Measurements from ENCODE around the gene CLK3. TPM values are rescaled to one million over a fixed set of nuclear protein-coding genes. Genes with fewer than 3 reads are reported as not detected.

The CLK3 gene
- total and polyA plus RNA-seq, 2 of the 13 experiments (the other 11 are each of a cell fraction or from before 2014, with no cell fraction given) = 41.5 to 82.0 TPM

DNA sequence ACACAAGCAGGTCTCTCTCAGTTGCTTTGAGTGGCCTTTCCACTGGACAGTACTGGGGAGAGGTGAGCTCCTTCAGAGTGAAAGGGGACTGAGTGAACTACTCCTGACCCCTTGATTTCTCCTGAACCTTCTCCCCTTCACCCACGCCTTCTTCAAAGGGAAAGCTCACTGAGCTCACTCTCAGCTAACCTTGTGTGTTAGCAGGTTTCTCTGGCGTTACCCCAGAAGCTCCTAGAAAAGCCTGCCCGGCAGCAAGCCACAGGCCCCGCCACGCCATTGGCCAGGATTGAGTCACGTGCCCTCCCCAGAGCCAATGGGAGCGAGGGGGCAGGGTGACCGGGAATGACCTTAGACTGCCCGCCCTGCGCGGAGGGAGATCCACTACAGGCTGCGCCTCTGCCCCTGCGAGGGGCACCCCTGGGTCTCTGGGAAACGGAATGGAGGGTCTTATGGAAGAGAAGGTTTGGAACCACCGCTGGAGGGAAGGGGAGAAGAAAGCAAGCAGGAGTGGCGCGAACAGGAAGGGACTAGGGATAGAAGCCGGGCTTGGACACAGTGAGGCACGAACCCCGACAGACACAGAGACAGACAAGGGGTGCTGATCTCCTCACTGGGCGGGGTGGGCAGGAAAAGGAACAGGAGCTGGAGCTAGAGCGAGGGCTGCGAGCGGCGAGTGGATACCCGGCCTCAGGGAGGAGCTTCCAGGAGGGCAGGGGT is 17.4 kb upstream of the CLK3 start (continued):
- TF ChIP-seq, protein P1, sequence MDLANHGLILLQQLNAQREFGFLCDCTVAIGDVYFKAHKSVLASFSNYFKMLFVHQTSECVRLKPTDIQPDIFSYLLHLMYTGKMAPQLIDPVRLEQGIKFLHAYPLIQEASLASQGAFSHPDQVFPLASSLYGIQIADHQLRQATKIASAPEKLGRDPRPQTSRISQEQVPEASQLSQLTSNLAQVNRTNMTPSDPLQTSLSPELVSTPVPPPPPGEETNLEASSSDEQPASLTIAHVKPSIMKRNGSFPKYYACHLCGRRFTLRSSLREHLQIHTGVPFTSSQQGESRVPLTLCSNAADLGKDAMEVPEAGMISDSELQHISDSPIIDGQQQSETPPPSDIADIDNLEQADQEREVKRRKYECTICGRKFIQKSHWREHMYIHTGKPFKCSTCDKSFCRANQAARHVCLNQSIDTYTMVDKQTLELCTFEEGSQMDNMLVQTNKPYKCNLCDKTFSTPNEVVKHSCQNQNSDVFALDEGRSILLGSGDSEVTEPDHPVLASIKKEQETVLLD (CRISPR knock-in tag; IDR thresholded peaks at IDR 0.05; ENCODE audit: low read depth) = no peak
- TF ChIP-seq ZNF510 (CRISPR knock-in tag; IDR thresholded peaks at IDR 0.05; ENCODE audit: low read depth) (no peak), JUNB (CRISPR knock-in tag; IDR thresholded peaks at IDR 0.05; ENCODE audit: borderline replicate concordance) (no peak), ZNF367 (CRISPR knock-in tag; IDR thresholded peaks at IDR 0.05; ENCODE audit: borderline replicate concordance) (no peak), KMT2A (CRISPR knock-in tag; IDR thresholded peaks at IDR 0.05) (peak; percentile 79), ZNF160 (CRISPR knock-in tag; IDR thresholded peaks at IDR 0.05) (no peak), PRMT3 (CRISPR knock-in tag; IDR thresholded peaks at IDR 0.05; ENCODE audit: borderline replicate concordance, low read depth) (no peak), ZNF564 (CRISPR knock-in tag; IDR thresholded peaks at IDR 0.05) (no peak), PHF20 (CRISPR knock-in tag; IDR thresholded peaks at IDR 0.05) (peak; percentile 44), ZFP36L2 (CRISPR knock-in tag; IDR thresholded peaks at IDR 0.05) (no peak), HOXA7 (CRISPR knock-in tag; IDR thresholded peaks at IDR 0.05) (no peak), ZBTB7A (CRISPR knock-in tag; IDR thresholded peaks at IDR 0.05) (peak; percentile 72; the same call in 1 of the 2 replicates), IKZF1 (IDR thresholded peaks at IDR 0.05) (no peak), ZNF558 (CRISPR knock-in tag; IDR thresholded peaks at IDR 0.05; ENCODE audit: borderline replicate concordance) (no peak; the same call in 1 of the 2 replicates), ATF1 (CRISPR knock-in tag; IDR thresholded peaks at IDR 0.05) (no peak), GATAD1 (CRISPR knock-in tag; IDR thresholded peaks at IDR 0.05) (peak; percentile 69), YY1 (IDR thresholded peaks at IDR 0.05; ENCODE audit: insufficient read depth, insufficient replicate concordance, low read depth, low read length) (peak; percentile 32), ZBTB1 (CRISPR knock-in tag; IDR thresholded peaks at IDR 0.05; ENCODE audit: borderline replicate concordance) (no peak), ZNF34 (CRISPR knock-in tag; IDR thresholded peaks at IDR 0.05; ENCODE audit: borderline replicate concordance) (no peak)
- TF ChIP-seq, protein P2, sequence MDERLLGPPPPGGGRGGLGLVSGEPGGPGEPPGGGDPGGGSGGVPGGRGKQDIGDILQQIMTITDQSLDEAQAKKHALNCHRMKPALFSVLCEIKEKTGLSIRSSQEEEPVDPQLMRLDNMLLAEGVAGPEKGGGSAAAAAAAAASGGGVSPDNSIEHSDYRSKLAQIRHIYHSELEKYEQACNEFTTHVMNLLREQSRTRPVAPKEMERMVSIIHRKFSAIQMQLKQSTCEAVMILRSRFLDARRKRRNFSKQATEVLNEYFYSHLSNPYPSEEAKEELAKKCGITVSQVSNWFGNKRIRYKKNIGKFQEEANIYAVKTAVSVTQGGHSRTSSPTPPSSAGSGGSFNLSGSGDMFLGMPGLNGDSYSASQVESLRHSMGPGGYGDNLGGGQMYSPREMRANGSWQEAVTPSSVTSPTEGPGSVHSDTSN (CRISPR knock-in tag; IDR thresholded peaks at IDR 0.05) = no peak
- TF ChIP-seq, protein P3, sequence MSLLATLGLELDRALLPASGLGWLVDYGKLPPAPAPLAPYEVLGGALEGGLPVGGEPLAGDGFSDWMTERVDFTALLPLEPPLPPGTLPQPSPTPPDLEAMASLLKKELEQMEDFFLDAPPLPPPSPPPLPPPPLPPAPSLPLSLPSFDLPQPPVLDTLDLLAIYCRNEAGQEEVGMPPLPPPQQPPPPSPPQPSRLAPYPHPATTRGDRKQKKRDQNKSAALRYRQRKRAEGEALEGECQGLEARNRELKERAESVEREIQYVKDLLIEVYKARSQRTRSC (CRISPR knock-in tag; IDR thresholded peaks at IDR 0.05; ENCODE audit: low read depth) = no peak
- TF ChIP-seq, protein P4, sequence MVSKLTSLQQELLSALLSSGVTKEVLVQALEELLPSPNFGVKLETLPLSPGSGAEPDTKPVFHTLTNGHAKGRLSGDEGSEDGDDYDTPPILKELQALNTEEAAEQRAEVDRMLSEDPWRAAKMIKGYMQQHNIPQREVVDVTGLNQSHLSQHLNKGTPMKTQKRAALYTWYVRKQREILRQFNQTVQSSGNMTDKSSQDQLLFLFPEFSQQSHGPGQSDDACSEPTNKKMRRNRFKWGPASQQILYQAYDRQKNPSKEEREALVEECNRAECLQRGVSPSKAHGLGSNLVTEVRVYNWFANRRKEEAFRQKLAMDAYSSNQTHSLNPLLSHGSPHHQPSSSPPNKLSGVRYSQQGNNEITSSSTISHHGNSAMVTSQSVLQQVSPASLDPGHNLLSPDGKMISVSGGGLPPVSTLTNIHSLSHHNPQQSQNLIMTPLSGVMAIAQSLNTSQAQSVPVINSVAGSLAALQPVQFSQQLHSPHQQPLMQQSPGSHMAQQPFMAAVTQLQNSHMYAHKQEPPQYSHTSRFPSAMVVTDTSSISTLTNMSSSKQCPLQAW (CRISPR knock-in tag; IDR thresholded peaks at IDR 0.05) = peak; percentile 89
- TF ChIP-seq, protein P5, sequence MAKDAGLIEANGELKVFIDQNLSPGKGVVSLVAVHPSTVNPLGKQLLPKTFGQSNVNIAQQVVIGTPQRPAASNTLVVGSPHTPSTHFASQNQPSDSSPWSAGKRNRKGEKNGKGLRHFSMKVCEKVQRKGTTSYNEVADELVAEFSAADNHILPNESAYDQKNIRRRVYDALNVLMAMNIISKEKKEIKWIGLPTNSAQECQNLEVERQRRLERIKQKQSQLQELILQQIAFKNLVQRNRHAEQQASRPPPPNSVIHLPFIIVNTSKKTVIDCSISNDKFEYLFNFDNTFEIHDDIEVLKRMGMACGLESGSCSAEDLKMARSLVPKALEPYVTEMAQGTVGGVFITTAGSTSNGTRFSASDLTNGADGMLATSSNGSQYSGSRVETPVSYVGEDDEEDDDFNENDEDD (CRISPR knock-in tag; IDR thresholded peaks at IDR 0.05; ENCODE audit: borderline replicate concordance) = peak; percentile 87
